GM19043 (cell line): ENCODE data around the gene ERCC6L2.

Source experiments
- ATAC-seq: cut with Tn5 transposase; IDR thresholded peaks from one replicate; pipeline ENCODE4 v1.9.1; 2021; ENCODE audit warnings: low read depth; ENCODE audit not compliant: unreplicated experiment

The ERCC6L2 gene

DNA sequence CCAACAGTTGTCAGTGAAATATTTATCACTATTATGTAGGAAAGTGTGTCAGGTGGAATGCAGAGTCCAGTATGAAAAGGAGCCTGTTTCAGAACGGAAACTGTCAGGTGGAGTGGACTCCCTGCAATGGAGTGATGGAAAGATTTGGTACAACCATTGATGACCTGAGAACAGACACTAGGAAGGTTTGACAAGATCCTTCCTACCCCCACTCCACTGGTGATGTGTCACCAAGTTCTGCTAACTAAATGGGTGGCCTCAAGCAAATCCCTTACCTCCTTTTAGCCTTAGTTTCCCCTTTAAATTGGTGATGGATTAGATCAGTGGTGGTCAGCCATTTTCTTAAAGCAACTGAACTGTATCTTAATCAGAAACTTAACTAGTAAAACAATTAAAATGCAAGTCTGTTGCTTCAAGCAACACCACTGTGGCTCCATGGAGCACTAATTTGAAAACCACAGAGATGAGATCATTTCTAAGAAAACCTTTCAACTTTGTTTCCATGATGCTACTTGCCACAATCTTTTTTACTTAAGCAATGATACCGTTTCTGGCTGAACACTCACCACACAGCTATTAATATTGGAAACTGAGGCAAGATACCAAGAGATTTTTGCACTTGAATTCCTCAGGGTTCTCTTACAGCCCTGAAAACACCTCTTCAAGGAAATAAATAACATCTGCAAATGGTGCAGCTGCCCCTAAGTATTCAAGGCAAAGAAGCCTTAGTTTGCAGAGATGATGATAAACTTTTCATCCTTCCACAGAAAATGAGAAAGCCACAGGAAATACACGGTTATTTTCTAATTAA is 140.6 kb downstream of the ERCC6L2 start:
- no peak for ATAC-seq
